ENCODE measurements around the gene RMND1. TPM values are rescaled to one million over a fixed set of nuclear protein-coding genes. Genes with fewer than 3 reads are reported as not detected.
A peak's percentile ranks its signal among the peaks of the same experiment; 100 is the strongest.

RMND1 gene
- total and polyA plus RNA-seq, 2 of the 13 experiments (the other 11 are each of a cell fraction or from before 2014, with no cell fraction given) = 34.0 to 72.5 TPM

GRCh38 chr6:151391471-151392413 lies 60.2 kb downstream of the RMND1 start, which contains the start of gene ZBTB2 (continued):
- TF ChIP-seq HOMEZ (CRISPR knock-in tag; IDR thresholded peaks at IDR 0.05; ENCODE audit: low read depth) (no peak), ZFP90 (CRISPR knock-in tag; IDR thresholded peaks at IDR 0.05; ENCODE audit: borderline replicate concordance) (0 out of 2 replicates have a peak, but pooled peaks have one; percentile 80), AFF4 (CRISPR knock-in tag; IDR thresholded peaks at IDR 0.05) (no peak), GZF1 (CRISPR knock-in tag; IDR thresholded peaks at IDR 0.05) (no peak), FIP1L1 (IDR thresholded peaks at IDR 0.05; ENCODE audit: borderline replicate concordance, insufficient read depth, low read depth, low read length) (no peak), EED (CRISPR knock-in tag; IDR thresholded peaks at IDR 0.05) (no peak), ESRRA (CRISPR knock-in tag; IDR thresholded peaks at IDR 0.05; ENCODE audit: low read depth) (0 out of 2 replicates have a peak, but pooled peaks have one; percentile 24), ZNF687 (CRISPR knock-in tag; IDR thresholded peaks at IDR 0.05) (peak; percentile 77), ZNF441 (CRISPR knock-in tag; IDR thresholded peaks at IDR 0.05; ENCODE audit: borderline replicate concordance) (peak; percentile 60; the same call in 1 of the 2 replicates), ZNF24 (IDR thresholded peaks at IDR 0.05) (no peak), MTF2 (CRISPR knock-in tag; IDR thresholded peaks at IDR 0.05; ENCODE audit: borderline replicate concordance) (no peak), ZNF614 (CRISPR knock-in tag; IDR thresholded peaks at IDR 0.05; ENCODE audit: borderline replicate concordance) (no peak; the same call in 1 of the 2 replicates), SAFB2 (CRISPR knock-in tag; IDR thresholded peaks at IDR 0.05; ENCODE audit: borderline replicate concordance, low read depth) (0 out of 2 replicates have a peak, but pooled peaks have one; percentile 9), RAD21 (CRISPR knock-in tag; IDR thresholded peaks at IDR 0.05) (no peak)

Measured in HepG2 (cell line).